Cardiac septum (tissue), 1 donor: ENCODE data around the gene BNC2. TPM values are rescaled to one million over a fixed set of nuclear protein-coding genes. Genes with fewer than 3 reads are reported as not detected.
A peak's percentile ranks its signal among the peaks of the same experiment; 100 is the strongest.

Source experiments
- DNase-seq: peaks from one replicate; pipeline ENCODE4 v3.0.0-alpha.2; 2020; ENCODE audit warnings: low spot score
- intact Hi-C: fragments of 100-400 bp; cut with DNase I; formaldehyde crosslinking; loops from one replicate; pipeline ENCODE4 v1.14.0; 2022
- total RNA-seq: library from RNA; stranded (reverse); fragmentation: NEBNext Ultra II Directional; extraction: Animal tissue kit (Norgen Biotek cat#: 25700); gene quantifications from one replicate; pipeline ENCODE4 v1.2.1, GENCODE V29; 2021
- donor health status: DM: no; HTN: no; CAD: no.

BNC2 gene
- total RNA-seq, 1 donor from 2014 or later, result 6.6 TPM

DNA sequence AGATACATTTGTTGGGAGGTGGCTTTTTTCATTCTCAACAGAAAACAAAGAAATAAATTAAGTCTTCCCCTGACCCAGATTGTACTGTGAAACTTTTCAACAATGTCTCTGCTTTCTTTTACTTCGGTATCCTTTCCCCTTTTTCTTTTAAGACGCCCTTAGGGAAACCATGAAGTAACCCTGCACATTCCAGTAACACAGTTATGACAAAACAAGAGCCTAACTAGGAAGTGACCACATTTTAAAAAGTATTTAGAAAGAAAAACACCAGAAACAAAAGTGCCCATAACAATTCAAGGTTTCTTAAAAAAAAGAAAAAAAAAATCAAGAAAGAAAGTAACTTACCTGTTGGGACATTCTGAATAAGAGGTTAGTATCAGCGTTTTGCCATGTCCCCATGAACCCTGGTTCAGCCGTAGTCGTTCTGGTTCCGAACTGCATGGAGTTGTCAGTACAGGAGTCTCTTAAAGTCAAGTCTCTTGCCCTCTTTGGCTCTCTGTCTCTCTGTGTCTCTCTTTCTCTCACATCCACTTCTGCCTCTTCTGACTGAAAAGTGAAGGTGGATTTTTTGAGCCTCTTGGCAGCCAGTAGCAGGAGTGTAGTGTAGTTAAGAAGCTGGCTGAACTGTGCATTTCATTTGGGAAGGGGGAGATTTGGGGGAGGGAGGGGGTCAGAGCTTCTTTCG, 142.9 kb downstream of the BNC2 start:
- no peak for DNase-seq
- intact Hi-C loops, result loop anchor here (5.0 to 10.0 kb wide), 2 partner anchors 140 to 533 kb away; no protein-coding TSS in a partner anchor

DNA sequence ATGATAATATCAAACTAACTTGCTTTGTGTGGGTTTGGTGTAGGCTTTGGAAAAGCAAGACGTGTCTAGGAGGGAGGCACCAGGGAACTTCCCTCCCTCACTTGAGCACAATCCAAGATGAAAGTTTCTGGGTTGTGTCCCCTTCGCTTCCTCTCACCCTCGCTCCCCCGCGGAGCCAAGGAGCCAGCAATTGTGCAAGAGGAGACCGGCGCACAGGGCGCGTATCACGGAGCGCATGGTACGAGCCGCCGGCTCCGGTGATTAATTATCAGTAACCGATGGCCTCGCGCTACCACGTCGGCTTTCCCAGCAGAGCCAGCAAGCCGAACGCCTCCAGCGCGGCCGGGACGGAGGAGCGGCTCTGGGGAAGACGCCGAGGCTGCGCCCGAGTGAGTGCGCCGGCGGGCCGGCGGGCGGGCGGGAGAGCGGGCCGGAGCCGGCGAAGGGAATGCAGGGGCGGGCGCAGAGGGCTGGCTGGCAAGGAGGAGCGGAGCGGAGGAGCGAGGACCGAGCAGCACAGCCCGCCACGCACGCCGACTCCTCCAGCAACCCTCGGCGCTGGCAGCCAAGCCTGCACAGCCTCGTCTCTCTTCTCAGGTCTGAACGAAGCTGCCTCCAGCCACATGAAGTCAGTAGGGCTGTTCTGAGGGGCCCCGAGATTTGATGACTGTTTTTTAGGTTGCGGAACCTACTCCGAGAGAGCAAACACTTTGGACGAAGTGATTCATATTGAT, 143.6 kb downstream of the BNC2 start:
- intact Hi-C loops, result loop anchor here (5.0 to 10.0 kb wide), 2 partner anchors 140 to 532 kb away; no protein-coding TSS in a partner anchor
- DNase-seq, result peak; percentile 84

DNA sequence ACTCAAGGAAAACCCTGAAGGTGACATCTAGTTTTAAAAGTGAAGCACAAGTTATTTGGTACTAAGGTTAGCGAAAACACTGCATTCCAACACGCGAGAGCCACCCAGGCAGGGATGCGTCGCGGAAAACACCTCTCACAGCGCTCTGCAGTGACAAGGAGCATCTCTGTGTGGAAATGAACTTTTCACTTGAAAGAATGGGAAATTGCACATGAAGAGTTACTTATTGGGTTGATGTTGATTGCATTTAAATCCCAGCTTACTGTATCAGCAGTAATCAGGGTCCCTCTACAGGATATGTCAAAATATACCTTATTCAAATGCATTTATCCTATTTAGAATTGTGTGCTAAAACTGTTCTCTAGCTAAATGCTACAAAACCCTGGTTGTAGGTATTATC, 144.4 kb downstream of the BNC2 start:
- intact Hi-C loops, result loop anchor here (5.0 to 10.0 kb wide), 2 partner anchors 141 to 531 kb away; no protein-coding TSS in a partner anchor
- DNase-seq, result no peak

DNA sequence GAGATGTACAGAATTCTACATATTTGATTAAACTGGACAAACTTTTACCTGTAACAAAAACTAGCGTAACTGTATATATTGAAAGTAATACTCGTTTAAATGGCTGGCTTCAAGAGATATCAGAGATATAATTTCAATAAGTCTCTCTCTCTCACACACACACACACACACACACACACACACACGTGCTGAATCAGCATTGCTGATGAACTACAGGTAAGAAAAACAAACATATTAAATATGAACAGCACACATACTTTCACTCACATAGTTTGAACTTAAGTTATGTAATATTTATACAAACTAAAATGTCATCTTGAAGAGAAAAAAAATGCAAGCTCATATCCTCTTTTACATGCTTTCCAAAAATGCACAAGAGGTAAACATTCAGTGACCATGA, 145.4 kb downstream of the BNC2 start:
- DNase-seq, result no peak
- intact Hi-C loops, result loop anchor here (5.0 to 10.0 kb wide), 2 partner anchors 142 to 530 kb away; no protein-coding TSS in a partner anchor

DNA sequence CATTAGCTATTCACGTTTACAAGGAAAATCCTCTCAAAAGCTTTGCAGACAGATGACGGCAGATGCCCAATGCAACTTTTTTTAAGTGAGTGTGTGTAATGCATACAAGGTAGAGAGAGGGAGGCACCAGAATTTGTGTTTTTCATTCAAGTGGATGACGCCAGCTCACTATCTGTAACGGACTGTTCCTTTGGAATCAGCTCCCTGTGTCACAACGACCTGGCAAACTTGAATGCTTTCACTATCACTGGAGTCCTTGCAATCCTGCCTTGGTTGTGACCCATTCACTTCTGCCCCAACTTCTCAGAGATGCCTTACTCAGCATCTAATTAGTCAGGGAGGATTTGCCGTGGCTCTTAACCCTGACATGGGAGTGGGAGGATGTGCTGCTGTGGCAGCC, 148.5 kb downstream of the BNC2 start:
- intact Hi-C loops, result loop anchor here (10.0 kb wide), 1 partner anchor 527 kb away; no protein-coding TSS in a partner anchor
- DNase-seq, result no peak

DNA sequence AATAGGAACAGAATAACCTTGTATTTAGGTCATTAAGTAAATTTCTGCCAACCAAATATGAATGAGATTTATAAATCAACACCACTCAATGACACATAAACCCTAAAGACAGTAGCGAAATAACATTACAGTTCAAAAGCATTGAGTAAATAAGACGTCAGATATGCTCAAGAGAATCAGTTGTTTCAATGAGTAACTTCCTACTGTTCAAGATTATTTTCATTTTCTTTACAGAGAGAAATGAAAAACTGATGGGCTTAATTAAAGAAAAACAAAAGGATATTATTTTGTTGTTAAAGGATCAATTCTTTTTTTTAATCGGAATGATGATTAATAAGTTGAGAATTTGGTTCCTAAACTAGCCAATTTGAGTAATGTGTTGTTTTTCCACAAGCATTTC, 150.1 kb downstream of the BNC2 start:
- DNase-seq, result no peak
- intact Hi-C loops, result loop anchor here (10.0 kb wide), 1 partner anchor 526 kb away; no protein-coding TSS in a partner anchor

DNA sequence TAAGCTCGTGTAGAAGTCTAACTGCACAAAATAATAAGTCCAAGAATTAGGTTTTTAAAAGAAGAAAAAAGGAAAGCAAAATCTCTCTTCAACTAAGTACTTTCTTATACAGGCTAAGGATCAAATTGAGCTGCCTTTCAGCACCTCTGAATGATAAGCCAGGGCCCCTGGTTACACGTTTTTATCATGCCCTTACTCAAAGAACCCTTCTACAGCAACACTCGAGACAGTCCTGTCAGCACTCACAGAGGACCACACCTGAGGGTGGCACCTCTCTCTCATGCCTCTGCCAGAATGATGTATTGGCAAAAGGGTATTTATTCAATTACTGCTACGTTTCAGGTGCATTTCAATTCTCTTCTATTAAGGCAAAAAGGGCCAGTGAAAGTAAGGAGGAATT, 150.5 kb downstream of the BNC2 start:
- no peak for DNase-seq
- intact Hi-C loops, result loop anchor here (10.0 kb wide), 1 partner anchor 525 kb away; no protein-coding TSS in a partner anchor

DNA sequence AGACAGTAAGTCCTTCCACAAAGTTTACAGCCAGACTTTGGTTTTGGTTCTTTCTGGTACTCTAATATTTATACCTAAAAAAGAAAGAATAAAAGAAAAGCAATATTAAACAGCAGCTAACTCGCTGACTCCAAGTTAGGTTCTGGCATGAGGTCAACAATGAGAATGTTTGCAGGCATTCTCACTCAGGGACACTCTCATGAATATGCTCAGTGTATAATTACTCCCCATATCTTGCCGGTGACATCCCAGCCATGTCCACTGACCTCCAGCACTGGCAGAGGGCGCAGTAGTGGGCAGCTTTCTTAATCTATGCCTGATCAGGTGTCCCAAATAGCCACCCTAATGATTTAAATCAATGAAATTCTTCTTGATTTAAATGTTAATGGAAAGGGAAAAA, 151.5 kb downstream of the BNC2 start:
- intact Hi-C loops, result no loop called here
- no peak for DNase-seq

DNA sequence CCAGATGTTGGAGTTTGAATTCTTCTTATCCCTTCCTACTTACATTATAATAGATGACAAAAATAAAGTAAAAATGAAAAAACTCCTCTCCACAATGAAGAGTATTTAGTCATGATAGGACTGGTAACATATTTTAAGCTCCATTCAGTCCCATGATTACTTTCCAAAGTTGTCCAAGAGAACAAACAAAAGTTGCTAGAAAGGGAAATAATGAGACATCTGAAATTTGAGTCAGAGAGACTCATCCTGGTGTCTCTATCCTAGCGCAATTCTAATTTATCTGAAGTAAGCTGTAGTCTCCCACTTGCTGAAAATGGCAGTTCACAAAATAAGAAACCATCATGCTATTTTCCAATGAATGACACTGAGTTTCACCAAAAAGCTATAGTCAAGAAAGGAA, 152.2 kb downstream of the BNC2 start:
- no peak for DNase-seq
- intact Hi-C loops, result no loop called here

DNA sequence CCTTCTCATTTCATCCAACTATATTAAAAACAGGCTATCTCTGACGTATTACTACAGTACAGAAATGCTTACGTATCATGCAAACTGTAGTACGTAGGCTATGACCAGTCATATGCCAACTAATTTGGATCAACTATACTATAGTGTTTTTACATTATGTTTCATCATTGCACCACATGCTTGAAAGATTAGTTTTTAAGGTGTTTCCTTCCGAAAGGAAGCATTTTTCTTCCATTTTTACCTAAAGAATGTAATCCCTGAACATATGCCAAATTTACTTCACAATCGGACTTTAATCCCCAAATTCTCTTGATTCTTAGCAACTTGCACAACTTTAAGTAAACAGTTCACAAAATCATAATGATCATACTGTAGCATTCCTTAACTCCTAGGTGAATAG, 153.9 kb downstream of the BNC2 start:
- intact Hi-C loops, result no loop called here
- no peak for DNase-seq

DNA sequence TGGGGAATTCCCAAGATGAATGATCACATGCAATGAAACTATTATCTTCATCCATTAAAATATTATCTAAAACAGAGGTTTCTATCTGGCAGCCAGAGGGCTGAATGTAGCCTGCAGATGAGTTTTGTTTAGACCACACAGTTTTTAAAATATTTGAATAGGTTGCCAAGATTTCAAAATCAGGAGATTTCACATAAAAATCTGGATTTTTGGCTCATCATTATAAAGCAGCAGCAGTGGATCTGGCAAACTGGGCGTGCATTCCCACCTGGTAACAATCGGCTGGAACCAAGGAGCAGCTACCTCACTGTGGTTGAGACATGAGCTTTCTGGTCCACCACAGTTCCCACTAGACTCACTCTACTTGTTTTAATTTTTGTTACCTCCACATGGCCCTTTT, 155.1 kb downstream of the BNC2 start:
- intact Hi-C loops, result no loop called here

DNA sequence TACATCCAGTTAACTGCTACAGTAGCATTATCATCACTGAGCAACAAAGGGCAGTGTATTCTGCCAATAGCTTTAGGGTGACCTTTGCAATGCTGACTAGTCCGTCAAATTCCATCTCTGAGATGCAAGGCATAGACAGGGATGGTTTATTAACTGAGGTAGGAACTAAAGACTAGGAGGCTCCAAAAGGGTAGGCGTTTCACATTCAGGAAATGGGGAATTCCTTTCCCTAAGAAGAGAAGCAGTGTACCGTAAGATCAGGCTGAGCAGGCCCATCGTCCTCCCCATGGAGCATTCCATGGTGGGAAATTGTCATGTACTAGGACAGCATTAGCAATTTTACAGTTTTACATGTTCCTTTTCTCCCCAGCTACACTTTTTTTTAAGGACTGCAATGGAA, 157.7 kb downstream of the BNC2 start:
- intact Hi-C loops, result no loop called here
- no peak for DNase-seq

More for the DNA sequence above, 155.1 kb downstream of the BNC2 start:
- no peak for DNase-seq

DNA sequence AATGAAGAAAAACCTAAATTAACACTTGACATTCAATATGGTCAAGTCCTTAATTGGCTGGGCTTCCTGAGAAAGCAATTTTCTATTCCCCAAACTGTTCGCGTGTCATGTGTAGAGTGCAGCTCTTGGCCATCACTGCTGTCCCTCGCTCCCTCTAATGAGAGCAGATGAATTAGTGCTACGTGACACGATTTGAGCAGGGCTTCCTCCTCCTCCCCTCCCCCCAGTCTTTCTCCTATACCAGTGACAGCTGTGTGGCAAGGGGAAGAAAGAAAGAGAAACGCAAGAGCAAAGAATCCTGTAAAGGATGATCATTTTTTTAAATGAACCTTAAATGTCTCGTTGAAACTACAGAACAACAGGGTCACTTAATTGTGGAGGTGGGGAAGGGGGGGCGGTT, 159.6 kb downstream of the BNC2 start:
- intact Hi-C loops, result no loop called here
- no peak for DNase-seq

DNA sequence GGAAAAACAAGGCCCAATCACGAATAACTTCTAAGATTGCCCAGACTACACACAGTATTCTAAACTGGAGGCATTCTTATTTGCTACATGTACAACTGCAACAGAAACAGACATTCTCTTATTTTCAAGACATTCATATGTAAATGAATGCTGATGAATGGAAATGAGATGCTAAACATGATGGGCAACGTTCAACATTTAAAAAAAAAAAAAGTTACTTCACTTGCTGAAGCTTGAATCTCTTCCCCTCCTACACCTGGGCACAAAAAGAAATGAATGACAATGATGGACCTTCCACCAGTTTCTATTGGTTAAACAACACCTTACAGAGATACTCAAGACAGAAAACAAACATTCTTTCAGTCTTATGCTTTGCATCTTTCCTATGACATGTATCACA, 160.5 kb downstream of the BNC2 start:
- DNase-seq, result no peak

DNA sequence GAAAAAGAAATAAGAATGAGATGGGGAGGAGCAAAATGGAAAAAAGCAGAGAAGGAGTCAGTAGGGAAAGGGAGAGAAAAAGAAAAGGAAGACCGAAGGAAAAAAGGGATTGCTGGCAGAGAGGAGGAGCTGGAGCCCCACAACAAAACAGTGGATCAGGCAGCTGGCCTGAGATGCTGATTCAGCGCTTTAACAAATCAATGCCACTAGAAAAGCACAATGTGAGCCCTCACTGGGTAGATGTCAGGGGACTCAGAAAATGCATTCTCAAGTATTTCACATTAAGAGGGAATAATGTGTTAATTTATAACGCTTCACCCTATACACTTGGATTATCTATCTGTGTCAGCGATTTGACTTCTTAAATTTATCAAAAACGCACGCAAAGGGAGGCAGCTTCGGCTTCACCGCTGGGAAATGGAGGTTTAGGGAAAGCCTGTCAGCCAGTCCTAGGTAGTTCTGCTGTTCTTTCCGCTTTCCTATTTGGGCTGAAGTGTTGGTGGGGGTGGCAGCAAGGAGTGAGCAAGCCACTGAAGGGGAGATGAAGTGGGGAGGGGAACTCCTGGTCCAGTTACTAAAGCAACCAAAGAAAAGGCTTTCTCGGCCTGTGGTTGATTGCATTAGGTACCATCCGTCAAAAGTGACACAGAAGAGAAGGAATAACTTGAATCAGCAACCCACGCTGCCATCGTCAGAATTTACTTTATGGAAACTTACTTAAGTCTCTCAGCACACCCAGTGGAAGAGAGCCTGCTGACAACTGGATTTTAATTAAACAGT, 161.6 kb downstream of the BNC2 start:
- DNase-seq, result no peak
- intact Hi-C loops, result loop anchor here (5.0 to 10.0 kb wide), 2 partner anchors 82 to 184 kb away; no protein-coding TSS in a partner anchor

More for the DNA sequence above, 160.5 kb downstream of the BNC2 start:
- intact Hi-C loops, result loop anchor here (5.0 to 10.0 kb wide), 2 partner anchors 83 to 185 kb away; no protein-coding TSS in a partner anchor

DNA sequence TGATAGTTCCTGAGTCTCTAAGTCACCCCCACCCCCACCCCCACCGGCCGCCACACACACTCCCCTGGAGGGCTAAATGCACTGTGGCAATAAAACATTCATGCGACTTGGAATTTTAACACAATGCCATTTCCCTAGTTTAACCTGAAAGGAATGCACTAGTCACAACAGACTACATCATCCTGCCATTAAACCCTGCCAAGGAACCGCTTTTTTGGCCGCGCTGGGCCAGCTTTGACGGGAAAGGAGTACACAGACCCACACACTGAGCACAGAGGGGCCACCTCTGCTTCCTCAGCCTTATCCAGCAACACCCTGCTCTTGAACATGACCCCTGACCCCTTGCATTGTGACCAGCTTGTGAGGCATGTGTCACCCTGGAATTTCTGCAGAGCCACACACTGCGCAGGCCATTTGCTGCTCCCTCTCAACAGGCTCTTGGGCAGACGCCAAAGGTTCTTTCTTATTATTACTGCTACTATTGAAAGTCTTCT, 165.3 kb downstream of the BNC2 start:
- peak; percentile 85 for DNase-seq
- intact Hi-C loops, result loop anchor here (5.0 to 10.0 kb wide), 2 partner anchors 78 to 180 kb away; no protein-coding TSS in a partner anchor

DNA sequence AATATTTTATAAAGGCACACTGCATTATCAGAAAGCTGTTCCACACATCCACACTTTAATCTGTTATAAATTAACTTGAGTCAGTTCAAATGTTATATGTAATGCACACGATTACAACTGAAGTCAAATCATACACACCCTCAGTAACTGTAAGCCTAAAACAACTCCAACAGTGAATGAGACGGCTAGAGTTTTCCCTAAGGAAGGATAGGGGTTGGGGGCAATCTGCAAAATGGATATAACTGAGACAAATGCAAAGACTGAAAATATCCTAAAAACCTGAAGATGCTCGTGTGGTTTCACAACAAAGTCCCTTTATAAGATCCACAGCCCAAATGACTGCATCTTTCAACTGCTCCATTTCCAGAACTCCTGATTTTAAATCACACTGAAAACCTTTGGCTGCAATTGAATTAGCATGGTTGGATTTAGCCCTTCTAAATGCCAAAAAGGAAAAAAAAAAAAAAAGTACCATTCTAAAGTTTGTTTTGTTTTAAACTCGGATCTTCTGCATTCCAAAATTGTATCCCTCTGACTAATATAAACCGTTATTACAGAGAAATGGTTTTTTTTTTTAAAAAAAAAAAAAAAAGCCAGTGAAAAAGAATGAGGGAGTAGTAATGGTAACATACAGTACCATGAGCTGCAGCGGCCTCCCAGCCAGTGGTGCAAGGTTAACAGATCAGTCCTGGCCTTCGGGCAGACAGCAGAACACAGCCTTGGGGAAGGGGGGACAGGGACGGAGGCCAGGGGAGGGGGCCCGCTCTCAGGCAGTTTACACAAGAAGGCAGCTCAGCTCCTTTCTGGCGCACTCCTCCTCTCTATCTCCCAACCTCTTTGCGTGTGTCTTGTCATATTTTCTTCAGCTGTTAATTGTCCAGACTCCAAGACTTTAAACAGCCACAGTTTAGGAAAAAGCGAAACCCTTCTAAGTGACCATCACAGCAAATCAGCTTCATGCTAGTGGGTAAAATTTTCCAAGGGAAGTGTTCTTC, 166.1 kb downstream of the BNC2 start:
- no peak for DNase-seq
- intact Hi-C loops, result loop anchor here (5.0 to 10.0 kb wide), 2 partner anchors 77 to 180 kb away; no protein-coding TSS in a partner anchor

DNA sequence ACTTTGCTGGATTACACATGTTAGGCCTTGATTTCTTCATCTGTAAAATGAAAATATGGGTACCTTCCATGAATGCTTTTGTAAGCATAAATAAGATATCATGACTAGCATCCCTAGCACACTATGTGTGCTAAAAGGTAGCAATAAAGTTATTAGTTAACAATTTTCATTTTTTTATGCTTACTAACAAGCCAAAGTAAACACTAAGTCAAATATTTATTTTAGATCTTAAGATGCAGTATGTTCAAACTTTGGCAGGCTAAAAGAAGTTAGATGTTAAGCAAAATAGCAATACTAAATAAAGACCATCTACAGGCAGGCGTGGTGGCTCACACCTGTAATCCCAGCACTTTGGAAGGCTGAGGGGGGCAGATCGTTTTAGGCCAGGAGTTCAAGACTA, 169.1 kb downstream of the BNC2 start:
- intact Hi-C loops, result loop anchor here (10.0 kb wide), 1 partner anchor 177 kb away; no protein-coding TSS in a partner anchor
- no peak for DNase-seq
